GM19455 (cell line): Measurements from ENCODE around the gene TRIM31.
"Not testable (repeated sequence)": the region's sequence is repeated elsewhere in the genome, so short reads cannot be mapped to it uniquely, and the experiment has no call there.

Source experiments
- ATAC-seq: cut with Tn5 transposase; IDR thresholded peaks from one replicate; pipeline ENCODE4 v1.9.1; 2021; ENCODE audit not compliant: unreplicated experiment

The TRIM31 gene

GRCh38 chr6:30118691-30119090 is 5.8 kb upstream of the TRIM31 start:
- not testable (repeated sequence) for ATAC-seq

- ATAC-seq: no peak
Measured at GRCh38 chr6:30116724-30117123, 3.8 kb upstream of the TRIM31 start.

- ATAC-seq: no peak
Measured at GRCh38 chr6:30113841-30114240, 951 bp upstream of the TRIM31 start.

GRCh38 chr6:30112402-30112994 is 392 bp downstream of the TRIM31 start:
- no peak for ATAC-seq

- ATAC-seq: no peak
Measured at GRCh38 chr6:30111266-30111856, 1.5 kb downstream of the TRIM31 start.

DNA sequence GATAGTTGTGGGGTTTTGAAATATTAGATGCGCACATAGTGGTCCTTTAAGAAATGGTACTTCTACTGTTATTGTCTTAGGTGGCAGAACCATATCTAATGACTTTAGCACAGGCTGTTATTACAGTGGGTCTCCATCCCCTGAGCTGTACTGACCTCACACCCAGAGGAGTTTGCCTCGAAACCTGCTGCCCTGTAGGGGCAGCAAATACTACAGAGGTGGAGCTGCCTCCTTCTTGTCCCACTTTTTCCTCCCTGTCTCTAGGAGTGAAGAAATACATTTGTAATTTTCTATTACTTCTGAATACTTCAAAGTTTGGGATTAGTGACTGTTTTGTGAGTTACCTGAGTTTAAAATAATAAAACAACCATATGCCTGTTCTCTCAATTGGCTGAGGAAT is 8.2 kb downstream of the TRIM31 start:
- ATAC-seq: no peak

GRCh38 chr6:30103872-30104179 is 9.1 kb downstream of the TRIM31 start:
- ATAC-seq: no peak

GRCh38 chr6:30102970-30103871 is 9.7 kb downstream of the TRIM31 start:
- peak; percentile 70 for ATAC-seq

GRCh38 chr6:30102414-30102969 is 10.4 kb downstream of the TRIM31 start:
- peak; percentile 13 for ATAC-seq

DNA sequence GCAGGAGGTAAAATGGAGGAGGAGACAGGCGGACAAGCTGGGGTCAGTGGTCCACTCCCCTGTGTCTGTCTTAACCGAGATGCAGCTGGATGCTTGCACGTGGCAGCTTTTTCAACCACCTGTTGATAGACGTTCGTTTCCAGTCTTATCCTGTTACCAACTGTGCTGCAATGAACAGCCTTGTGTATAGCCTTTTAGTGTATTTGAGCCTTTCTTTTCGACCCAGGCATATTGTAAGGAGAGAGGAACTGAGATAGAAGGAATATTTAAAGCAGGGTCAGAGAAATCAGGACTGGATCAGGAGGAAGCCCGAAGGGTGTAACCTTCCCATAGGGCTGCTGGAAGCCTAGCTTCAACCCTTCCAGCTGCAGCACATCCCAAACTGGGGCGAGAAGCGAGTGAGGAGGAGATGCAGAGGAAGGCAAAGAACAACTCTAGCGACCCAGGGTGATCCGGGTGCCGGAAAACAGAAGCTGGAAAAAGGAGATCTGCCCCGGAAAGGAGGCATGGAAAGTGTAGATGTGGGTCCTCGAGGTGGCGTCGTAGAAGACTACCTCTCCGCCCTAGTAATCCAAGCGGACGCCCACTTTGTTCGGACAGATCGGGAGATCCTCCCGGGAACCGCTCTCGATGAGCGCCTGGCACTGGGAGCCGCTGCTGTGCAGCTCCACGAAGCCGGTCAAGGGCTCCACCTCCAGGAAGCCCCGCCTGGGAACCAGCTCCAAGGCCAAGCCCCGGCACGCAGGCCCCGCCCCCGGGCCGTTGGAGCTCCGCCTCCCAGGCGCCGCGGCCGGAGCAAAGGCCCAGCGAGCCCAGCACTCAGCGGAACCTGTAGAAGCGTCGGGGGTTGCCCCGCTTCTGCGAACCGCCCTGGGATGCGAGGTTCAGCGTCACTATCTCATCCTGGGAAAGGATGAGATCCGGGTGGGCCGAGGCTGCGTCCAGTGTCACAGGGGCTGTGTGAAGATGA is 11.2 kb downstream of the TRIM31 start:
- no peak for ATAC-seq

DNA sequence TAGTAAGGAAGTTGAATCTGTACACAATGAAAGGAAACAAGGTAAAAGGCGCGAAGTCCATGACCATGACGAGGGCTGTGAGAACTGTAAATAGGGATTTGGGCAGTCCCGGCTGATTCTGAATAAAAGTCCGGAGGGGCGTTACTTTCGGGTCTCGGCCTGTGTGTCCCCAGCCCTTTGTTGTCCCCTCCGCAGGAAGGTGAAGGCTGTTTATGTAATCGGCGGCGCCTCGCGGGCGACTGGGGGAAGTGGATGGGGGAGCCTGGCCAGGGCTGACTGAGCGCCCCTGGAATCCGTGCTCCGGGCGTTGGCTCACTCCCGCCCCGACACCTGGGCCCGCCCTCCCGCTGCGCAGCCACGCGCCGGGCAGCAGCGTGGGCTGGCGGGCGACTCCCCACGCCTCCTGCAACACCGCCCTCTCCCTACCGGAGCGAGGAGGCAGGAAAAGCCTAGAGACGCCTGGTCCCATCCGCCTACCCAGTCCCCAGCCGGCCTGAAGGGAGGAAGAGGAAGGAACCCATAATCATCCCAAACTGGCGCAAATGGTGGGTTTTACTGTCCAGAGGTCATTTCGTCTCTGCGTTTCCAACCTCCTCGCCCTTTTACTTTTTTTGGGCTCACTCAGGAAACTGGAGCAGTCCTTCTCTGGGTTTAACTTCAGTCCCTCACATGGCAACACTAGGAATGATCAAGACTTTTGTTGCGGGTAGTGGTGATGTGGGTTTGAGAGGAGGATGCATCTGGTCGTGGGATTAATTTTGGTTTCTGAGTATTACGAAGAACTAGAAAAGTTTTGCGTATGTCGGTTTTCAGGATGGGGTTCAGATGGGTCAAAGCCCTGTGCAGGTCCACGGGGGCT is 12.1 kb downstream of the TRIM31 start:
- ATAC-seq: no peak

DNA sequence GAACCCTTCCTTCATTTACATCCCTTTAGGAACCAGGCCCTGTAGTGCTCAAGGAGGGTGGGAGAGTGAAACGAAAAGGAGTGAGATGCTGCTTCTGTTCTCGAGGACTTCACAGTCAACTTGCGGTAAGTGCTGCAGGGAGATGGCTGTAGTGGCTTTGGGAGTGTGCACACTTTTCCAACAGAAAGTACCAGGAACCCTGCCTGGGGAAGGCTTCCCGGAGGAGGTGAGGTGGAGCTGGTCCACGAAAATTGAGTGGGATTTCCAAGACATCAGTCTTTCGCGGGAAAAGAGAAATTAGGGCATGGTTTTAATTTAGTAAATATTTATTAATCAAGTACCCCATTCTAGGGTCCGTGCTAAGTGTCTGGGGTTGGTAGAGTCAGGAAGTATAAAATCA is 12.7 kb downstream of the TRIM31 start:
- no peak for ATAC-seq

DNA sequence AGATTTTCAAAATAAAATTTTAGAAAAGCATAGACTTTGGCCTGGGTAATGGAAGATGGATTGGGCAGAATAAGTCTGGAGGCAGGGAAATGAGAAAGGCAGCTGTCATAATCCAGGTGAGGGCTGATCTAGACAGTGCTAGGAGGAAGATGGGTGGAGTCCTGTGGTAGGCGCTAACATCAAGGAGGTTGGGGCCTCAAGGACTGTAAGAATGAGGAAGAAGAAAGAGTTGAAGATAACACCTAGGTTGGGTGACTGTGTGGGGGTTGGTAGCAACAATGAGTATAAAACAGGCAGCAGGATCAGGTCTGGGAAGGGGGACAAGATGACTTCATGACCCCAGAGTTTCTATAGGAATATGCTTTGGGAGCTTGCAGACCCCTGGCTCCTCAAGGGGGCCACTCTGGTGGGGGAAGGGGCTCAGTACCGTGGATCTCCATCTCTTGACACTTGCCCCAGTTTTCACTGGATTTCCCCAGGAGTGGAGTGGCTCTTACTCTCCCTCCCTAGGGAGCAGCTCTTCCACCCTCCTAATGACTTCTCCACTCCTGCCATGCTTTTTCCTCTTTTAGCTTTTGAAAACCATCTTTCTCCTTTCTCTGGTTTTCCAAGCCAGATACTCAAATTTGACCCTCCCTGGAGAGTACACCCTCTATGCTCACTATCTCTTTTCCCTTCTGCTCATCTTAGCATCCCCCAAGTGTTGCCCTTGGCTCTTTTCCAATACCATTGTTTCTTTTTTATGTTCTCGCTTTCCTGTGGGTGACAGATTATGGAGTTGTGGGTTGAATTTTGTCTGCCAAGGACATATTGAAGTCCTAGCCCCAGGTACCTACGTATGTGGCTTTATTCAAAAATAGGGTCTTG is 14.8 kb downstream of the TRIM31 start:
- ATAC-seq: no peak

DNA sequence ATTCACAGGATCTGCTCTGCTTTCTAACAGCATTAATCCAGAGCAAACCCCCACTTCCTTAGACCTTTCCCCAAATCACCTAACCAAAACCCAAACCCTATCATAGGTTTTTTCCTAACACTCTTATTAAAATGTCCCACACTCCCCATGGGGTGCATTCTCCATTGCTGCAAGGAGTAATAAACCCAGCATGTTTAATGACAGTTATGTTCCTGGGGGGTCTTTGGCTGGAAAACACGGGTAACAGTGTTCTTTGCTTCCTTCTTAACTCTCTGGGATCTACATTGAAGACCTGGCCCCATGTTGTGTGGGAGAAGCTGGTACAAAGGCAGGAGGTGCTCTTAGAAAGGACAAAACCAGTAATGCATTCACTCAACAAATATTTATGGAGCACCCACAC is 16.1 kb downstream of the TRIM31 start:
- ATAC-seq: no peak

DNA sequence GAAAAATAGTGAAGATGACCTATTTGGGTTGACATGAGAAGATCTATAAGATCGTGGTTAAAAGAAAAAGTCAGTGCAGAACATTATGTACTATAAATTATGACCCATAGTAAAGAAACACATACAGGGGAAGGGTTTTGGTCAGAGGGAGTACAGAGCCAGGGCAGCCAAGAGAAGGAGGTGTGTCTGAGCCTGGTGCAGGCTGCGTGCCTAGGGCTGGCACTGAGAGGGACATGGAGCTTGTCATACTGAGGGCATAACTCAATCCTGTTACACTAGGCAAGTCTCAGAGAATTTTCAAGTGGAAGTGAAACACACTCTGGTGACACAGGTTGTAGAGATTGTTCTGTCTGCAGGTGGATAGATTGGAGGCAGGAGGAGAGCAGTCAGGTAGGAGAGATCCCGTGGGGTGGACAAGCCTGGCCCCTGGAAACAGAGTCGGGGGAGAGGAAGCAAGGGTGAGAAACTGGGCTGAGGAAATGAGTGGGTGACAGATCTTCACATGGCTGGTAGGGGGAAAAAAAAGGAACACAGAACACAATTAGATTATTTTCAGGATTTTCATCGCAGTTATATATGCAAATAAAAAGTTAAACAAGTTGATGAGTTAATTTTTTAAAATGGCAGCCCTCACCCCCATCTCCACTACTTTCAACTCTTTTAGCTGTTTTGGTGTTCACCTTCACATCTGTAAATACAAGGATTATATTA is 18.8 kb downstream of the TRIM31 start:
- no peak for ATAC-seq

GRCh38 chr6:30092852-30093543 is 19.9 kb downstream of the TRIM31 start:
- no peak for ATAC-seq

- ATAC-seq: no peak
Measured at GRCh38 chr6:30091577-30092381, 21.1 kb downstream of the TRIM31 start.
